ENCODE data around the gene CUEDC1. TPM values are rescaled to one million over a fixed set of nuclear protein-coding genes. Genes with fewer than 3 reads are reported as not detected.

Gene CUEDC1
- total RNA-seq, 1 donor from 2014 or later: 10.9 TPM

GRCh38 chr17:57915544-57915943 is 39.7 kb downstream of the CUEDC1 start:
- DNase-seq: no peak

GRCh38 chr17:57914273-57915142 is 40.7 kb downstream of the CUEDC1 start:
- DNase-seq: no peak

GRCh38 chr17:57913575-57914272 is 41.5 kb downstream of the CUEDC1 start:
- no peak for DNase-seq

- peak; percentile 87 for DNase-seq
These were observed 43.2 kb downstream of the CUEDC1 start for GRCh38 chr17:57911834-57912673.

- DNase-seq: no peak
These were observed 44.5 kb downstream of the CUEDC1 start for GRCh38 chr17:57910462-57911420.

- no peak for DNase-seq
These were observed 45.7 kb downstream of the CUEDC1 start for GRCh38 chr17:57909551-57909950.

- no peak for DNase-seq
These were observed 46.9 kb downstream of the CUEDC1 start for GRCh38 chr17:57908278-57908677.

GRCh38 chr17:57906910-57907309 is 48.3 kb downstream of the CUEDC1 start:
- DNase-seq: peak; percentile 81

GRCh38 chr17:57905875-57906455 is 49.2 kb downstream of the CUEDC1 start:
- DNase-seq: no peak

- DNase-seq: no peak
These were observed 51.3 kb downstream of the CUEDC1 start for GRCh38 chr17:57903961-57904360.

GRCh38 chr17:57902800-57903759 is 52.1 kb downstream of the CUEDC1 start:
- DNase-seq: peak; percentile 73

- DNase-seq: no peak
These were observed 53.0 kb downstream of the CUEDC1 start for GRCh38 chr17:57902117-57902799.

- no peak for DNase-seq
These were observed 54.0 kb downstream of the CUEDC1 start for GRCh38 chr17:57900991-57901743.

- no peak for DNase-seq
These were observed 55.4 kb downstream of the CUEDC1 start for GRCh38 chr17:57899822-57900221.

- no peak for DNase-seq
These were observed 55.8 kb downstream of the CUEDC1 start for GRCh38 chr17:57899391-57899790.

- peak; percentile 28 for DNase-seq
These were observed 56.5 kb downstream of the CUEDC1 start for GRCh38 chr17:57898487-57899311.

- no peak for DNase-seq
These were observed 59.7 kb downstream of the CUEDC1 start for GRCh38 chr17:57895382-57896060.

Data from occipital lobe (tissue), 2 donors.